Vagina (tissue), 2 donors: ENCODE data around the gene LMNTD2.
"Not testable (repeated sequence)": the region's sequence is repeated elsewhere in the genome, so short reads cannot be mapped to it uniquely, and the experiment has no call there.

Experiments
- POLR2AphosphoS5 ChIP-seq, 2 donors: sonication (generic); formaldehyde crosslinking; IDR thresholded peaks; one replicate each; pipeline ENCODE4 v1.9.0; 2017; ENCODE audit warnings: antibody characterized with exemption in 2 of 2, mild to moderate bottlenecking in 2 of 2, low read depth in 1 of 2; ENCODE audit not compliant: insufficient read depth in 1 of 2
- TF ChIP-seq, protein P1 (sequence below), 3 experiments: fragments of 450-650 bp in 2 of 3; fragments of 200-600 bp in 1 of 3; sonication (generic) in 1 of 3; IDR thresholded peaks; one replicate each; pipeline ENCODE4 v1.5.1; 2017 to 2019; ENCODE audit warnings: antibody characterized with exemption in 3 of 3, mild to moderate bottlenecking in 2 of 3, moderate library complexity in 2 of 3

DNA sequence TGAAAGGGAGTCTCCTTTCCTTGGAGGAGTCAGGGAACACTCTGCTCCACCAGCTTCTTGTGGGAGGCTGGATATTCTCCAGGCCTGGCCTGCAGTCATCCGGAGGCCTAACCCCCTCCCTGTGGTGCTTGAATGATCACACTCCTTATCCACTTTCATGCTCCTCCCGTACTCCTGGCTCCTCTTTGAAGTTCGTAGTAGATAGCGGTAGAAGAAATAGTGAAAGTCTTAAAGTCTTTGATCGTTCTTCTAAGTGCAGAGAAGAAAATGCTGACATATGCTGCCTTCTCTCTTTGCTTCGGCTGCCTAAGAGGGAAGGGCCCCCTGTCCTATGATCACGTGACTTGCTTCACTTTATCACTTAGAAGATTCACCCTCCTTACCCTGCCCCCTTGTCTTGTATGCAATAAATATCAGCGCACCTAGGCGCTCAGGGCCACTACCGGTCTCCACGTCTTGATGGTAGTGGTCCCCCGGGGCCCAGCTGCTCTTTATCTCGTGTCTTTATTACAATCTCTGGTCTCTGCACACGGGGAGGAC, 13.6 kb upstream of the LMNTD2 start:
- TF ChIP-seq, protein P1, sequence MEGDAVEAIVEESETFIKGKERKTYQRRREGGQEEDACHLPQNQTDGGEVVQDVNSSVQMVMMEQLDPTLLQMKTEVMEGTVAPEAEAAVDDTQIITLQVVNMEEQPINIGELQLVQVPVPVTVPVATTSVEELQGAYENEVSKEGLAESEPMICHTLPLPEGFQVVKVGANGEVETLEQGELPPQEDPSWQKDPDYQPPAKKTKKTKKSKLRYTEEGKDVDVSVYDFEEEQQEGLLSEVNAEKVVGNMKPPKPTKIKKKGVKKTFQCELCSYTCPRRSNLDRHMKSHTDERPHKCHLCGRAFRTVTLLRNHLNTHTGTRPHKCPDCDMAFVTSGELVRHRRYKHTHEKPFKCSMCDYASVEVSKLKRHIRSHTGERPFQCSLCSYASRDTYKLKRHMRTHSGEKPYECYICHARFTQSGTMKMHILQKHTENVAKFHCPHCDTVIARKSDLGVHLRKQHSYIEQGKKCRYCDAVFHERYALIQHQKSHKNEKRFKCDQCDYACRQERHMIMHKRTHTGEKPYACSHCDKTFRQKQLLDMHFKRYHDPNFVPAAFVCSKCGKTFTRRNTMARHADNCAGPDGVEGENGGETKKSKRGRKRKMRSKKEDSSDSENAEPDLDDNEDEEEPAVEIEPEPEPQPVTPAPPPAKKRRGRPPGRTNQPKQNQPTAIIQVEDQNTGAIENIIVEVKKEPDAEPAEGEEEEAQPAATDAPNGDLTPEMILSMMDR (IDR thresholded peaks at IDR 0.05), result not testable (repeated sequence)
- not testable (repeated sequence) for TF ChIP-seq POLR2AphosphoS5 (IDR thresholded peaks at IDR 0.05; ENCODE audit: insufficient read depth in 1 of 2, low read depth in 1 of 2)
